ENCODE data around the gene NDUFA8.

The NDUFA8 gene

DNA sequence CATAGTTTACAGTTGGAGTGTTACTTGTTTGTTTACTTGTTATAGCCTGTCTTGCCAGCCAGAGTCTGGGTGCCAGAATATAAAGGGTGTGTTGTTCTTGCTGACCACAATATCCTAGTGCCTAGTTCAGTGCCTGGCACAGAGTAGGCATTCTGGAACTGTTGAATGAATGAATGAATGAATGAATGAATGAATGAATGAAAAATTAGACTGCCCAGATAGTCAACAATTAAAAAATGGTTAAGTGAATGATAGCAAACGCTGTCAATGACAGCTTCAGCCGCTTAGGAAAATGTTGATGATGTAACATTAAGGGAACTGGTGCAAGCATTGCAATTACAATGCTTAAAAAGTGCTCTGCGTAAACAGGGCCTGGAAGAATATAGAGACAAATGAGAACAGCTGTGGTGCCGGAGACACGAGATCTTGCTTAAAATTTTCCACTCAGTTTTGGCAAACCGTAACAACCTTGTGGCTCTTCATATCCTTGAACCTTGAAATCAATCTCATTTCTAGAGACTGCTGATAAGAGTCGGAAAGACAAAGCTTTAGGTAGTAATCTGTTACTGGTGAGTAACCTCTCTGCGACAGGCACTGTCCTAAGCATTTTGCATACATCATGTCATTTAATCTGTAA lies 61.8 kb downstream of the NDUFA8 start:
- DNase-seq (ENCODE audit: low spot score), result no peak

DNA sequence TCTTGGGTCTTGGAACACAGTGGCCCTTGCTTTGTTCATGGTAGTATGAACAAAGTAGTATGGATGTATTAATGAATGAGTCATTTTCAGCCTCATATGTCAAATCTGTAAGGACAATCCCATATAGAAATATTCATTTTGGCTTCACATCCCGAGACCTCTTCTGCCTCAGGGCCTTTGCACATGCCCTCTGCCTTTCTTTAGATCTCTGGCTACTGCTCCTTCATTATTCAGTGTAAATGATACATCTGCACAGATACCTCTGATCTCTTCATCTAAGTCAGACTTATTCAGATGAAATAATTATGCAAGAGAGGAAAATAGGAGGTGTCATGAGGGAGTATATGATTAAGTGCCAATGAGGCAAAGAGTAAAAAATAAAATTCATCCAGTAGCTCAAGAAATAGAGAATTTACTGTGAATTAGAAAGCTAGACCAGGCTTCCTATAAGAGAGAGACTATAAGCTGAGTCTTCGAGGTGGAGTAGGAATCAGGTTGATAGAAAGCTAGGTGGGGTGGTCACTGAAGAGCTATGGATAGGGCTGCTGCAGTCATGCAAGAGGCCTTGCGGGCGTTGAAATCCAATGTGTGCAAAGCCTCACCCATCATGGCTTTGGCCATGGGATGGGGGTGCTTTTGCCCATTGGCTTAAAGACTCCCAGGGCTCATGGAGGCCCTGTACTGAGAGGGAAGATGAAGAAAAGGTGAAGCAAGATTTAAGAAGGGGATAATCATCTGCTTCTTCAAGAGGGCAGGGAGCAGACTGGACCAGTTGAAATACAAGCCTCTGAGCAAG lies 62.8 kb downstream of the NDUFA8 start:
- DNase-seq (ENCODE audit: low spot score), result no peak

DNA sequence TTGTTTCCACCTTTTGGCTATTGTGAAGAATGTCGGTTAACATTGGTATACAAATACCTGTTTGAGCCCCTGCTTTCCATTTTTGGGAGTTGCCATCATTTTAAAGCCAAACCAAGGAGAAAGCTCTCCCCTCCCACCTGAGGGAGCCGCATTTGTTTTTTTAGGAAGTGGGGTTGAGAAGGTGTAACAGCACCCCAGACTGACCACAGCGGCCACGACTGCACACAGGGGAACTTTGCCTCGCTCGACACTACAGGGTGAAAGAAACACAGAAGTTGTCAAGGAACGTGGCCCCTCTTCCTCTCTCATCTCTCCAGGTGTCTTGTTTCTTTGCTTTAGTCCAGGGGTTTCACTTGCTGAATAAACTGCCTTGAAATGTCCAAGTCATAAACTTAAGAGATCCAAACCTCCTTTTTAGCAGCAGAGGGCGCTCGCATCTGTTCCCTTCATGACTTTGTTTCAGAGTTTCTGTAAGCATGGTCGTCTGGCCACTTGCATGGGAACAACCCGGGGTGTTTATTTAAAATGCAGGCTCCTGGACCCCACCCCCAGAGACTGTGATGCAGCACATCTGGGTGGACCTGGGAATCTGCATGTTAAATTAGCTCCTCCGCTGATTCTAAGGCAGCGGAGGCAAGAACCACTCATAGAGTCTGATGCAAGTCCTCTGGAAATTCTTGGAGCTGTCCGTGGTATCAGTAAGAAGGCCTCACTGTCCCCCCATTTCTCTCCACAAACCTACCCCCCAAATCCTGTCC lies 64.4 kb downstream of the NDUFA8 start:
- DNase-seq (ENCODE audit: low spot score), result peak; percentile 60

Data from pons (tissue), 1 donor.